ENCODE measurements around the gene CA12.

Gene CA12

GRCh38 chr15:63313825-63314224 lies 67.8 kb downstream of the CA12 start:
- in situ Hi-C loops (cut with MboI; ENCODE audit: low sequenced_read_pairs), result no loop called here

GRCh38 chr15:63312286-63312685 lies 69.4 kb downstream of the CA12 start:
- in situ Hi-C loops (cut with MboI; ENCODE audit: low sequenced_read_pairs), result no loop called here

- in situ Hi-C loops (cut with MboI; ENCODE audit: low sequenced_read_pairs), result no loop called here
Measured at GRCh38 chr15:63310646-63311045, 71.0 kb downstream of the CA12 start.

GRCh38 chr15:63308947-63309346 lies 72.7 kb downstream of the CA12 start:
- in situ Hi-C loops (cut with MboI; ENCODE audit: low sequenced_read_pairs), result no loop called here

- in situ Hi-C loops (cut with MboI; ENCODE audit: low sequenced_read_pairs), result no loop called here
Measured at GRCh38 chr15:63308491-63308890, 73.2 kb downstream of the CA12 start.

GRCh38 chr15:63306492-63307073 lies 75.1 kb downstream of the CA12 start:
- in situ Hi-C loops (cut with MboI; ENCODE audit: low sequenced_read_pairs), result no loop called here

- in situ Hi-C loops (cut with MboI; ENCODE audit: low sequenced_read_pairs), result no loop called here
Measured at GRCh38 chr15:63305260-63305659, 76.4 kb downstream of the CA12 start.

GRCh38 chr15:63301088-63301487 lies 80.6 kb downstream of the CA12 start:
- in situ Hi-C loops (cut with MboI; ENCODE audit: low sequenced_read_pairs), result no loop called here

- in situ Hi-C loops (cut with MboI; ENCODE audit: low sequenced_read_pairs), result loop anchor here (25.0 kb wide), 1 partner anchor 262 kb away; no protein-coding TSS in a partner anchor
Measured at GRCh38 chr15:63299943-63300575, 81.6 kb downstream of the CA12 start.

- in situ Hi-C loops (cut with MboI; ENCODE audit: low sequenced_read_pairs), result loop anchor here (25.0 kb wide), 1 partner anchor 266 kb away; no protein-coding TSS in a partner anchor
Measured at GRCh38 chr15:63296195-63296594, 85.5 kb downstream of the CA12 start.

GRCh38 chr15:63295341-63295740 lies 86.3 kb downstream of the CA12 start:
- in situ Hi-C loops (cut with MboI; ENCODE audit: low sequenced_read_pairs), result loop anchor here (25.0 kb wide), 1 partner anchor 267 kb away; no protein-coding TSS in a partner anchor

GRCh38 chr15:63294359-63294758 lies 87.3 kb downstream of the CA12 start:
- in situ Hi-C loops (cut with MboI; ENCODE audit: low sequenced_read_pairs), result loop anchor here (25.0 kb wide), 1 partner anchor 268 kb away; no protein-coding TSS in a partner anchor

GRCh38 chr15:63292771-63293170 lies 88.9 kb downstream of the CA12 start:
- in situ Hi-C loops (cut with MboI; ENCODE audit: low sequenced_read_pairs), result loop anchor here (25.0 kb wide), 1 partner anchor 270 kb away; no protein-coding TSS in a partner anchor

- in situ Hi-C loops (cut with MboI; ENCODE audit: low sequenced_read_pairs), result loop anchor here (25.0 kb wide), 1 partner anchor 270 kb away; no protein-coding TSS in a partner anchor
Measured at GRCh38 chr15:63292241-63292640, 89.4 kb downstream of the CA12 start.

GRCh38 chr15:63291507-63291906 lies 90.1 kb downstream of the CA12 start:
- in situ Hi-C loops (cut with MboI; ENCODE audit: low sequenced_read_pairs), result loop anchor here (25.0 kb wide), 1 partner anchor 271 kb away; no protein-coding TSS in a partner anchor

- in situ Hi-C loops (cut with MboI; ENCODE audit: low sequenced_read_pairs), result loop anchor here (25.0 kb wide), 1 partner anchor 273 kb away; no protein-coding TSS in a partner anchor
Measured at GRCh38 chr15:63288778-63289378, 92.8 kb downstream of the CA12 start.

GRCh38 chr15:63288342-63288741 lies 93.3 kb downstream of the CA12 start:
- in situ Hi-C loops (cut with MboI; ENCODE audit: low sequenced_read_pairs), result loop anchor here (25.0 kb wide), 1 partner anchor 274 kb away; no protein-coding TSS in a partner anchor

GRCh38 chr15:63287109-63287508 lies 94.5 kb downstream of the CA12 start:
- in situ Hi-C loops (cut with MboI; ENCODE audit: low sequenced_read_pairs), result loop anchor here (25.0 kb wide), 1 partner anchor 275 kb away; no protein-coding TSS in a partner anchor

- in situ Hi-C loops (cut with MboI; ENCODE audit: low sequenced_read_pairs), result loop anchor here (25.0 kb wide), 1 partner anchor 278 kb away; no protein-coding TSS in a partner anchor
Measured at GRCh38 chr15:63284335-63284734, 97.3 kb downstream of the CA12 start.

- in situ Hi-C loops (cut with MboI; ENCODE audit: low sequenced_read_pairs), result loop anchor here (25.0 kb wide), 1 partner anchor 279 kb away; no protein-coding TSS in a partner anchor
Measured at GRCh38 chr15:63283126-63283525, 98.5 kb downstream of the CA12 start.

GRCh38 chr15:63277893-63278456 lies 103.7 kb downstream of the CA12 start:
- in situ Hi-C loops (cut with MboI; ENCODE audit: low sequenced_read_pairs), result loop anchor here (25.0 kb wide), 1 partner anchor 284 kb away; no protein-coding TSS in a partner anchor
